ENCODE results near the gene RTEL1.
"Not testable (repeated sequence)": the region's sequence is repeated elsewhere in the genome, so short reads cannot be mapped to it uniquely, and the experiment has no call there.

Gene RTEL1

DNA sequence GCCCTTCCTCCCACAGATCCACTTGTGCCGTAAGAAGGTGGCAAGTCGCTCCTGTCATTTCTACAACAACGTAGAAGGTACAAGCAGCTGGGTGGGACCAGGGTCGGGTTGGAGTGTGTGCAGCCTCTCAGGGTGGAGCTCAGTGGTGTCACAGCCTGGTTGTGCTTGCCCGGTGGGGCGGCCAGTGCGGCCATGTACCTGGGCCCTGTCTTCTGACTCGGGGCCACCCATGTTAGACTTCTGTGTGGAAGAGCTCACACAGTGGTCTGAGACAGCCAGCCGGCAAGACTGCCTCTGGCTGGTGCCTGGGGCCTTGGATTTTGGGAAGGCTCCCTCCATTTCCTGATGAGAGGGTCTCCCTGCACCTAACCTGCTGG, 4.7 kb downstream of the RTEL1 start:
- no peak for DNase-seq
- in situ Hi-C loops (cut with HindIII; ENCODE audit: low pct_ligation_motif_present, low pct_unique_long_range_greater_than_20kb, low sequenced_read_pairs): no loop called here

GRCh38 chr20:63663332-63664066, 5.4 kb downstream of the RTEL1 start:
- in situ Hi-C loops (cut with HindIII; ENCODE audit: low pct_ligation_motif_present, low pct_unique_long_range_greater_than_20kb, low sequenced_read_pairs): no loop called here
- no peak for DNase-seq

GRCh38 chr20:63664143-63664851, 6.2 kb downstream of the RTEL1 start:
- no peak for DNase-seq
- in situ Hi-C loops (cut with HindIII; ENCODE audit: low pct_ligation_motif_present, low pct_unique_long_range_greater_than_20kb, low sequenced_read_pairs): no loop called here

DNA sequence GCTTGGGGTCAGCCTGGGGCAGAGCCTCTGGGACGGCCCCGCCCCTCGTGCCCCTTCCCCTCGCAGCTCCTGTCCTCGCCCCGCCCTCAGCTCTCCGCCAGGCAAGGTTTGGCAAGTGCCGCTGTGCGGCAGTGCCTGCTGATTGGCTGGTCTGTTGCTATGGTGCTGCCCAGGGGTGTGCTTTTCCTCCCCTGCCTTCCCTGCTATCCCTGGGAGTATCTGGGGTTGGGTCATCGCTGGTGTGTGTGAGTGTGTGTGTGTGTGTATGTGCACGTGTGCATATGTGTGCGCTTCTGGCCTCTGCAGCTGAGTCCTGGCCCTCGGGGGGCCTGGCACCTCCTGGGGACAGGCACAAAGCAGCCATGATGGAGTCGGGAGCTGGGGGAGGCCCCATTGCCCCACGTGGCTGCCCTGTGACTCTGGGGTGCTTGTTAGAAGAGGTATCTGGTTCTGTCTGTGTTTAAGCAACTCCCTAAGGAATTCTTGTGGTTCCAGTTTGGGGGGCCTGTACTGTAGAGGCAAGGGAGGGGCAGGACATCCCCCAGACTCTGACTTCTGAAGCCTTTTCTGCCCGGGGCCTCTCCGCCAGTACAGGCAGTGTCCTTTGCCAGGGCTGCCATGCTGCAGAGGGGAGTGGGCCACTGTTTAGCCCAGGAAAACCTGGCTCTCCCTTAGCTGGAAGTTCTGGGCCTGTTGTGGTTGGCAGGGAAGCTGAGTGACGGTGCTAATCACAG, 6.9 kb downstream of the RTEL1 start:
- no peak for DNase-seq
- in situ Hi-C loops (cut with HindIII; ENCODE audit: low pct_ligation_motif_present, low pct_unique_long_range_greater_than_20kb, low sequenced_read_pairs): no loop called here

GRCh38 chr20:63665708-63666107, 7.6 kb downstream of the RTEL1 start:
- in situ Hi-C loops (cut with HindIII; ENCODE audit: low pct_ligation_motif_present, low pct_unique_long_range_greater_than_20kb, low sequenced_read_pairs): no loop called here
- no peak for DNase-seq

- no peak for DNase-seq
- in situ Hi-C loops (cut with HindIII; ENCODE audit: low pct_ligation_motif_present, low pct_unique_long_range_greater_than_20kb, low sequenced_read_pairs): no loop called here
Observed at GRCh38 chr20:63667858-63668257, 9.7 kb downstream of the RTEL1 start.

- DNase-seq: no peak
- in situ Hi-C loops (cut with HindIII; ENCODE audit: low pct_ligation_motif_present, low pct_unique_long_range_greater_than_20kb, low sequenced_read_pairs): no loop called here
Observed at GRCh38 chr20:63668351-63668750, 10.2 kb downstream of the RTEL1 start.

GRCh38 chr20:63671695-63672094, 13.6 kb downstream of the RTEL1 start:
- DNase-seq; in situ Hi-C loops (cut with HindIII; ENCODE audit: low pct_ligation_motif_present, low pct_unique_long_range_greater_than_20kb, low sequenced_read_pairs): not testable (repeated sequence)

- in situ Hi-C loops (cut with HindIII; ENCODE audit: low pct_ligation_motif_present, low pct_unique_long_range_greater_than_20kb, low sequenced_read_pairs): no loop called here
- no peak for DNase-seq
Observed at GRCh38 chr20:63672666-63673065, 14.6 kb downstream of the RTEL1 start.

GRCh38 chr20:63673951-63674350, 15.8 kb downstream of the RTEL1 start:
- in situ Hi-C loops (cut with HindIII; ENCODE audit: low pct_ligation_motif_present, low pct_unique_long_range_greater_than_20kb, low sequenced_read_pairs): no loop called here
- DNase-seq: no peak

- no peak for DNase-seq
- in situ Hi-C loops (cut with HindIII; ENCODE audit: low pct_ligation_motif_present, low pct_unique_long_range_greater_than_20kb, low sequenced_read_pairs): no loop called here
Observed at GRCh38 chr20:63675681-63676368, 17.7 kb downstream of the RTEL1 start.

GRCh38 chr20:63678071-63678470, 20.0 kb downstream of the RTEL1 start:
- in situ Hi-C loops (cut with HindIII; ENCODE audit: low pct_ligation_motif_present, low pct_unique_long_range_greater_than_20kb, low sequenced_read_pairs): no loop called here
- no peak for DNase-seq

GRCh38 chr20:63678667-63679465, 20.8 kb downstream of the RTEL1 start:
- no peak for DNase-seq

GRCh38 chr20:63679799-63680305, 21.7 kb downstream of the RTEL1 start:
- DNase-seq: no peak
- in situ Hi-C loops (cut with HindIII; ENCODE audit: low pct_ligation_motif_present, low pct_unique_long_range_greater_than_20kb, low sequenced_read_pairs): no loop called here

More at GRCh38 chr20:63678667-63679465, 20.8 kb downstream of the RTEL1 start:
- in situ Hi-C loops (cut with HindIII; ENCODE audit: low pct_ligation_motif_present, low pct_unique_long_range_greater_than_20kb, low sequenced_read_pairs): no loop called here

- no peak for DNase-seq
Observed at GRCh38 chr20:63680427-63680826, 22.3 kb downstream of the RTEL1 start.

DNA sequence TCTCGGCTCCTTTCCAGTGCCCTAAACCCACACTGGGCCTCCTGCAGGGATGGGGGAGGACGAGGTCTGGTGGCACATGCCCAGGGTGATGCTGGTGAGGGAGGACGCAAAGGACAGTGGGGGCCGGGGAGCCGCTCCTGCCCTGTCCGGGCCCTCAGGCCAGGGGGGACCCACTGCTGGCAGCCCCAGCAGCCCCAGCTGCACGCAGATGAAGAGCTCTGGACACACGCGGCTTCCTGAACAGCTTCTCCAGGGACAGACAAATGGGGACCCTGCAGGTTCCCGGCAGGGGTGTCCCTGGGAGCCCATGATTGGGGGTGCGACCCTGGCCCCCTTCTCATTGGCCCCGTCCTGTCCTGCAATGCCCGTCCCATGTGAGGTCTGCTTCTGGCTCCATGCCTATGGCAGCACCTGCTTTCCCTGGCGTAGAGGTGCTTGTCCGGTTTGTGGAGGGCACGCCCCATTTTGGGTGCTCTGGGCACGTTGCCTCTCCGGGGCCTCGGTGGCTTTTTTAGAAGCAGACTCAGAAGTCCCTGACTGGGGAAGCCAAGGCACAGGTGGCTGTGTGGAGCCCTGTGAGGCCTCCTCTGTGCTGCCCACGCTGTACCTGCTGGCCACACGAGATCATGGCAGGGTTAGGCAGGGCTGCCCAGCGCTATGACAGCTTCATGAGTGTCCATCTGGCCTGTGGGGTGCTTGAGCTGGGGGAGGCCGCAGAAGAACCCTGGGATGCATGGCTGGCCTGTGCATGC, 22.9 kb downstream of the RTEL1 start:
- no peak for DNase-seq
- in situ Hi-C loops (cut with HindIII; ENCODE audit: low pct_ligation_motif_present, low pct_unique_long_range_greater_than_20kb, low sequenced_read_pairs): no loop called here

More at GRCh38 chr20:63680427-63680826, 22.3 kb downstream of the RTEL1 start:
- in situ Hi-C loops (cut with HindIII; ENCODE audit: low pct_ligation_motif_present, low pct_unique_long_range_greater_than_20kb, low sequenced_read_pairs): no loop called here

DNA sequence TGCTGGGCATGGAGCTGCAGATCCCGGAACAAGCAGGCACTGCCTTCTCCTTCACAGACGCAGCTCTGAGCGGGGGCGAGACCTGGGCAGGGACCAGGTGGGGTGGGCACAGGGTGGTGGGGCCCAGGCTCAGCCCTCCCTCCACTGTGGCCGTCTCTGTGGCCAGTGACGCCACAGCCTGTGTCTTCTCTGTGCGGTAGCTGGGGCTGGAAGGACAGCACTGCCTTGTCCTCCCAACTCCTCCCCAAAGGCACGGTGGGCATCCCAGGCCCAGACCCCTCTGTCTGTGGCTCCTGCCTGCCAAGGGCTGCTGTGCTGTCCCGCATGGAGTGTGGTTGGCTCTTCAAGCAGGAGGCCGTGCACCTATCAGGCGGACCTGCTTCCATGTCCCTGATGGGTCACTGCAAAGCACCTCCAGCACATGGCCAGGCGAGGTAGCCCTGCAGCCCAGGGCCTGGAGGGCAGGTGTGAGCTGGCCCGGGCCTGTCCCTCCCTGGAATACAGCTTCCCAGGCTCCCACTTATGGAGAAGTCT, 23.6 kb downstream of the RTEL1 start:
- in situ Hi-C loops (cut with HindIII; ENCODE audit: low pct_ligation_motif_present, low pct_unique_long_range_greater_than_20kb, low sequenced_read_pairs): no loop called here
- no peak for DNase-seq
